GM19452 (cell line): Measurements from ENCODE around the gene C1QTNF1.

ENCODE experiments used
- ATAC-seq: cut with Tn5 transposase; IDR thresholded peaks from one replicate; pipeline ENCODE4 v1.9.1; 2021; ENCODE audit not compliant: unreplicated experiment

The C1QTNF1 gene

DNA sequence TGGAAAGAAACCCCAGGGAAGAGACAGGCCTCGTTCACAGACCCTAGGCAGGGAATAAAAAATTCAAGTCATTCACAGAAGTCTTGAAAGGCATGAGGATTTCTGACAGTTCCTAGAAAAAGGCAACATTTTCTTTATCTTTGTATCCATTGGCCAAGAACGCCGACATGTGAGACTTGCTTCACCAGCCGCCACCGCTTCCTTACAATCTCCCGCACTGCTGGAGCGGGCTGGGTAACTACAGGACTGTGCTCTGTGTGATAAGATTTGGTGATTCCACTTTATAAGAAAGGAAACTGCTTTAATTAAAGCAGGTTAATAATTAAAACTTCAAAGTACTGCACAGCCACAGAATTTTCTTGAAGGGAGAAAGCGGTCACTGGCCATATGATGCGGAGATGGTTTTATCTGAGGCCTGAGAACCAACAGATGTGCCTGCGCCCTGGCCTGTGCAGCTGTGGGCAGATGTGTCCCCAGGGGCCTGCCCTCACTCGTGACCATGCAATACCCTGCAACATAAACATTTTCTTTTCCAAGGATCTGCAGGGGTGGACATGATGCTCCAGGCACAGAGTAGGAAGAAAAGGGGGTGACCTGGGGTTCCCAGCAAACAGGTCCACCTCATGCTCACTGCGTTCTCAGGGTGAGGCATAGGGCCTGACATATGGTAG lies 31.3 kb upstream of the C1QTNF1 start:
- no peak for ATAC-seq

DNA sequence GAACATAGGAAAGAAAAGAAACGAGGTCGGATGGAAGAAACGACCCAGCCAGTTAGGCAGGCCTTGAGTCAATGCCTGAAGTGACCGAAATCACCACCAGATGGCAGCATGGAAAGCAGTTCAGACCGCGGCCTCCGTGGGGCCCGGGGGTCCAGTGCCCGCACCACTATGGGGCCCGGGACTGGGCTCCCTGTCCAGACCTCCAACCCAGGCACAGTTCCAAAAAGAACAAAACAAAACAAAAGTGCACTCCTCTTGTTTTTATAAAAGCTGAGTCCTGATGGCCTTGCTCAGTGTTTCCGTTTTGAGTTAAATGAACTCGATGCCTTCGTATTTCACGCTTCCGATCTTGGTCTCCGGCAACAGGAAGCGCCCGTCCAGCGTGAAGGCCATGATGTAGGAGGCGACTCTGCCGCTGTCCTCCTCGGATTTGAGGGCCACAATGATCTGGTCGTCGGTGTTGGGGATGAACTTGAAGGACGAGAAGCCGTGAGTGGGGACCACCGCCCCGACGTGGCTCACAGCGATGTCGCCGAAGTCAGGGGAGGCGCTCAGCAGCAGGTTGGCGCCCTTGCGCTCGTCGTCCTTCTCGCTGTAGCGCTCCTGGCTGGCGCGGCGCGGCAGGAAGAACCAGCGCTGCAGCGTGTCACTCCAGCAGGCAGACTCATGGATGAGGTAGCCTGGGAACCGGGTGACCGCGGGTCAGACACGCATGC lies 30.6 kb upstream of the C1QTNF1 start:
- no peak for ATAC-seq

DNA sequence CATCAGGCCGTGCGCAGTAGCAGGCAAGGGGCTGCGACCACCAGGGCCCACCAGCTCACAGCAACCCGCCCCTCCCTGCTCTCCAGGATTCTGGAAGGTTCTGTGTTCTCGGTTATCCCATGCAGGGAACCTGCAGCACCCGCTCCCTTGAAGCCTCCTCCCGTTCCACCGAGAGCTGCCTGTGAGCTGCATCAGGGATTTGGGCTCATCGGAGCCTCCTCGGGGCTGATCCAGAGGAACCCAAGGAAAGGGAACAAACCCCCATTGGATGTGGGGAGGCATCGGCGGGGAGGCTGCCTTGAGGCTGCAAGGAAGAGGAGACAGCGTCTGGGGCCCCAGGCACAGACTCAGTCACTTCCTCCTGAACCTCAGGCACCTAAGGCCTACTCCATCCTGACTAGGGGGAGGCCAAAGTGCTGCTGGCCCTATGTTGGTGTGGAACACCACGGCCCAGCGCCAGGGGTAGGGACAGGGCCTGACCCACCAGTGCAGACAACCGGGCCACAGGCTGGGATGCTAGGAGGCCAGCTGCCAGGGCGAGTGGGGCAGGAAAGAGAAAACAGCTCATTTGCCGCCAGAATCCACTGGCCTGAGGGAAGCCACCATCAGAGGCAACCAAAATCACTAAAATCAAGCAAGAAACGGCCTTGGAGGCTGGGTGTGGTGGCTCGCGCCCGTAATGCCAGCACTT lies 29.8 kb upstream of the C1QTNF1 start:
- no peak for ATAC-seq

DNA sequence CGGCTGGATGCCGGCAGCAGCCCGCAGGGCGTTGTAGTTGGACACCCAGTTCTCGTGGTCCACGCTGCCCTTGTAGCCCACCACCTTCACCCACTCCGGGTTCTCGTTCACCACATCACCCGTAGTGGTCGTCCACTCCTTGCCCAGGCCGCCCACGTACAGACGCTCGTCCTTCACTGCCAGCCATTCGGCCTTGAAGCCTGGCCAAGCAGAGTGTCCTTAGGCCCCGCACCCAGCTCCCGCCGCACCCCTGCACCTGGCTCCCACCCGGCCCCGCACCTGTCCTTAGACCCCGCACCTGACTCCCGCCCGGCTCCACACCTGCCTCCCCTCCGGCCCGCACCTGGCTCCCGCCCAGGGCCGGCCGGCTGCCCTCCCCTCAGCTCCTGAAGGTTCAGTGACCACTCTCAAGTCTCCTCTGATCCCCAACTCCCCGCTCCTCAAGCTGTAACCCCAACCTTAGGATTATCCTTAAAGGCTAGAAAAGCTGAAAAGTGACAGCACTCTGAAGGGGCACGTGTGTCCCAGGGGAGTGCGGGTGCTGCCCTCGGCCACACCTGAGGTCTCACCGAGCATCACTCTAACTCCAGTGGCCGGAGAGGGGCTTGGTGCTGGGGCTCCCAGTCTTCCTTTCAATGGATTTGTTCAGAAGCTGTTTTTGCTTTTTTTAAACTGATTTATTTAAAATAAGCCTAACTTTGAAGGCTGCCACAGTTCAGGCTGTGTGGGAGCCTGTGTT lies 28.8 kb upstream of the C1QTNF1 start:
- no peak for ATAC-seq

- ATAC-seq = no peak
These were observed 28.1 kb upstream of the C1QTNF1 start for GRCh38 chr17:78995761-78996451.

- no peak for ATAC-seq
These were observed 27.2 kb upstream of the C1QTNF1 start for GRCh38 chr17:78996781-78997201.

DNA sequence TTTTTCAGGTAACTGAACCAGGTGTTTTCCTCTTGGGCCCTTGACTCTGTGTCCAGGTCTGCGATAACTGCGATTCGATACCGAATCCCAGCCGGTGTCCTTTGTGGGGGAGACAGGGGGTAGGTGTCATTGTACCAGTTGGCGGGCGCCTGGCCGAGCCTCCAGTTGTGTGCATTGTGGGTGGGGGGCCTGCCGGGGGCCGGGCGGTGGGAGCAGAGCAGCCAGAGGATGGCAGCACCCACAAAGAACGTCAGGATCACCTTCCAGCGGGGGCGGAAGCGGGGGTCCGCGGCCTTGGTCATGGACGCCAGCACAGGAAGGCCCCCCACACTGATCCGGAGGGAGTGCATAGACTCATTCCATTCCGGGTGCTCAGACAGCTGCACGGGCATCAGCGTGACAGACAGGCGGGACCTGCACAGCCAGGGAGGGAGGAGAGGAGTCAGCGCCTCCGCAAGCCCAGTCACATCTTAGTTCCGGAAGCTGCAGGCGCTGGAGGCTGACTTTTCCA lies 26.7 kb upstream of the C1QTNF1 start:
- ATAC-seq = no peak

GRCh38 chr17:78997881-78998280 lies 26.1 kb upstream of the C1QTNF1 start:
- ATAC-seq = no peak

- no peak for ATAC-seq
These were observed 25.5 kb upstream of the C1QTNF1 start for GRCh38 chr17:78998311-78999055.

DNA sequence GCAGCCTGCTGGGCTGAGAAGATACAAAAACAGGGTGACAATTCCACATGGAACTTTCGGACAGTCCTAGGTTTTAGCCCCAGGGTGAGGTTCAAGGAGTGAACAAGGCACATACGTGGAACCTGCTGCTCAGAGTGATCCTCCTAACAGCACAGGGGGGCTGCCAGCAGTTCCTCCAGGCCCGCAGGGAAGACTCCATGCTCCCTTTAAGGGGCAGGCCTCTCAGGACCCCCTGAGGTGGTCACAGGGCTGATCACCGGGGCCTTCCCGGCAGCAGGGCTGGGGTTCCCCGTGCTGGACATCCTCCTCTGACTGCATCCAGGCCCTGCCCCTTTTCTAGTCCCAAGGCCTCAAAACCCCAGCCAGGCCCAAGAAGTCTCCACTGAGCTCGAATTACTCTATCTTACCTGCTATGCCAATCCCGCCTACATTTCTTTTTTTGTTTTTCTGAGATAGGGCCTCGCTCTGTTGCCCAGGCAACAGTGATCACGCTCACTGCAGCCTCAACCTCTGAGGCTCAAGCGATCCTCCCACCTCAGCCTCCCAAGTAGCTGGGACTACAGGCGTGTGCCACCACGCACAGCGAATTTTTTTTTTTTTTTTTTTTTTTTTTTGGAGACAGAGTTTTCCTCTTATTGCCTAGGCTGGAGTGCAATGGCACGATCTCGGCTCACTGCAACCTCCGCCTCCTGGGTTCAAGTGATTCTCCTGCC lies 24.8 kb upstream of the C1QTNF1 start:
- ATAC-seq = no peak

DNA sequence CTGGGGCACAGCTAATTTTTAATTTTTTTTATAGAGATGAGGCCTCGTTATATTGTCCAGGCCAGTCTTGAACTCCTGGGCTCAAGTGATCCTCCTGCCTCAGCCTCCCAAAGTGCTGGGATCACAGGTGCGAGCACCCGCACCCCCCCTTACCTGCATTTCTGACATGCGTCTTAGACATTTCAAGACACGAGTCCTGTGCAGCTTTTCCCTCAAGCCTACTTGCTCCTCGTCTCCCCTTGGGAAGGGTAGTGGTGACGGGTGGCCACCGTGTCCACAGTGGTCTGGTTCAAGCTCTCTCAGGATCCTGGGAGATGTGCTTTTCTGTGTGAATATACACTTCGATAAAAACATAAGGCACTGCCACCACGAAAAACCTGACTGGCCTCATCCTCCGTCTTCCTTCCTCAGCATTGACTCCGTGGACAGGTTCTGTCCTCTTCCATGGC lies 24.0 kb upstream of the C1QTNF1 start:
- no peak for ATAC-seq

DNA sequence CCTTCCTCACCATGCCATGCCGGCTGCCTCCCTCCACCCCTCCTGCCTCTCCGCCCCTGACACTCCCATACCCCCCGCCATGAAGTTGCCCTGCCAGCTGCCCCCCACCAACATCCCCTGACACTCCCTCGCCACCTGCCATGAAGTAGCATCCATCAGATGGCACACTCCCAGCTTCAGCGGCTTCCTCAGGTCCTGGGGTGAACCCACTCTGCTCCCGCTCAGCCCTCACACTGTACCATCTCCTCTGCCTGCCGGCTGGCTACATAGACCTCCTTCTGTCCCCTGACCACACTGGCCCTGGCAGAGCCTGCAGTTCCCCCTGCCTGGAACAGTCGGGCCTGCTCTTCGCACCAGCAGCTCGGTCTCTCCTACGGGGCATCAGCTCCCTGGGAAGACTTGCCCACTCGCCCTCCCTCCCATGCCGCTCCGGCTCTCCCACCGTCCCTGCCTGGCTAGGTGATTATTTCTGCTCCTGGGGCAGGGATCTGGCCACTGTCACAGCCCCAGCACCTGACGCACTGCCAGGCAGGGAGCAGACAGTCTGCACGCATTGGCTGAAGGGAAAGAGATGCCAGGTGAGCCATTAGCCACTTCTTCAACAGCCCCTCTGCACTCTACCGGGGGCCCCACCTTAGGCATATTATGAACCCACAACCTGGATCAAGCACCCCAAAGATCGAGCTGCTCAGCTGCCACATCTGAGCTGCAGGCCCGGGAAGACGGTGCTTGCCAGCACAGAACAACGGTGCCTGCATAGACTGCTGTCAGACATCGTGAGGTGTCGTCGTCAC lies 23.4 kb upstream of the C1QTNF1 start:
- ATAC-seq = no peak

GRCh38 chr17:79001190-79002020 lies 22.6 kb upstream of the C1QTNF1 start:
- no peak for ATAC-seq

GRCh38 chr17:79002291-79002690 lies 21.7 kb upstream of the C1QTNF1 start:
- ATAC-seq = no peak

- ATAC-seq = no peak
These were observed 21.0 kb upstream of the C1QTNF1 start for GRCh38 chr17:79002796-79003593.

- ATAC-seq = no peak
These were observed 20.1 kb upstream of the C1QTNF1 start for GRCh38 chr17:79003661-79004411.
